ENCODE data around the gene FCN3.

GRCh38 chr1:27398405-27399149 is 24.0 kb upstream of the FCN3 start:
- no peak for TF ChIP-seq CTCF (IDR thresholded peaks at IDR 0.05)
- TF ChIP-seq POLR2A (IDR thresholded peaks at IDR 0.05; ENCODE audit: low read depth): no peak
- TF ChIP-seq POLR2AphosphoS5 (IDR thresholded peaks at IDR 0.05): peak in 1 of 2 donors; percentile 7
